ENCODE data around the gene SH3TC2. TPM values are rescaled to one million over a fixed set of nuclear protein-coding genes. Genes with fewer than 3 reads are reported as not detected.

Gene SH3TC2
- total and polyA plus RNA-seq, 2 of the 4 experiments (the other 2 are of a cell fraction), result 3.4 to 7.9 TPM

GRCh38 chr5:149110406-149110805 lies 47.5 kb upstream of the SH3TC2 start:
- Histone ChIP-seq H4K5ac (ENCODE audit: low read depth, low read length) (no peak overlapping the region), H4K20me1 (ENCODE audit: insufficient read depth, low read length) (no peaks in the 10 kb centered on the region), H4K91ac (ENCODE audit: insufficient read depth, low read depth, low read length) (no peak overlapping the region), H3K9me3 (ENCODE audit: control insufficient read depth, insufficient read depth, low read length) (no peaks in the 10 kb centered on the region), H3K4me1 (ENCODE audit: control insufficient read depth, insufficient read depth, low read length) (peaks cover 5% of the 10 kb centered on the region; the same call in 1 of the 2 replicates), H2BK120ac (ENCODE audit: low read depth, low read length) (no peak overlapping the region), H3K23ac (ENCODE audit: low read depth, low read length) (no peak overlapping the region), H3K18ac (ENCODE audit: low read depth, low read length) (peak overlapping the region; percentile 1; the same call in 1 of the 2 replicates), H3K27me3 (ENCODE audit: control insufficient read depth, insufficient read depth, low read length) (no peaks in the 10 kb centered on the region), H3K9ac (ENCODE audit: low read depth, low read length) (no peak overlapping the region), H3K9me1 (ENCODE audit: insufficient read depth, low read length) (peaks cover 2% of the 10 kb centered on the region; the same call in 1 of the 2 replicates), H2AFZ (replicated peaks; ENCODE audit: low read length, poor library complexity) (no peak overlapping the region), H3K36me3 (ENCODE audit: control insufficient read depth, insufficient read depth, low read length) (no peaks in the 10 kb centered on the region), H3K4me3 (ENCODE audit: insufficient read depth, low read depth, low read length) (no peak overlapping the region), H3K56ac (ENCODE audit: extremely low read depth, insufficient read depth, low read length) (no peak overlapping the region), H2AK5ac (ENCODE audit: low read depth, low read length) (peak overlapping the region; percentile 29), H3K79me1 (ENCODE audit: low read depth in 1 of 2, low read length in 2 of 2) (no peaks in the 10 kb centered on the region), H3K27ac (ENCODE audit: insufficient read depth, low read length) (no peak overlapping the region), H2BK20ac (ENCODE audit: low read depth, low read length) (0 out of 2 replicates have a peak overlapping the region, but pooled peaks have one; percentile 5), H2BK5ac (ENCODE audit: low read depth, low read length, poor library complexity, severe bottlenecking) (no peak overlapping the region), H4K8ac (ENCODE audit: low read depth in 2 of 2, low read length in 2 of 2) (no peak overlapping the region), H2BK15ac (ENCODE audit: low read depth, low read length) (0 out of 3 replicates have a peak overlapping the region, but pooled peaks have one; percentile 36), H3K14ac (replicated peaks; ENCODE audit: low read depth, low read length) (no peak overlapping the region), H2AK9ac (replicated peaks; ENCODE audit: low read depth, low read length, poor library complexity) (no peak overlapping the region), H3K4me2 (ENCODE audit: low read depth, low read length) (no peak overlapping the region), H3K4ac (ENCODE audit: low read depth, low read length) (no peak overlapping the region)
- CTCF ChIA-PET, result interaction anchor here (0.7 kb wide), 1 partner anchor 377 kb away, joined by 3 read pairs; no protein-coding TSS in a partner anchor
- DNase-seq (peak; percentile 36), ATAC-seq (ENCODE audit: low read depth) (no peak)
- intact Hi-C loops (cut with micrococcal nuclease) (loop anchor here (5.0 kb wide), 5 partner anchors 48 to 933 kb away; partner anchors contain the start of gene SH3TC2), in situ Hi-C loops (cut with MboI; ENCODE audit: low sequenced_read_pairs) (loop anchor here (5.0 to 10.0 kb wide), 3 partner anchors 73 to 666 kb away; no protein-coding TSS in a partner anchor), dilution Hi-C loops (cut with HindIII; ENCODE audit: low sequenced_read_pairs, unreplicated experiment) (no loop called here)
- BruUV-seq (replicated peaks), result no TSS peak
- WGBS, 2 experiments (ENCODE audit: extremely low coverage in 2 of 2, insufficient read length in 1 of 2), result 80% methylated on average over 1 of the region's 4 CpGs; no CpG with 5 or more reads in 1 of the 2 experiments
- no peak for TF ChIP-seq RFX5 (IDR thresholded peaks at IDR 0.05; ENCODE audit: low read depth, low read length)
- POLR2A ChIA-PET (ENCODE audit: unreplicated experiment), result no interaction called here

All from IMR-90 (cell line).